ENCODE results near the gene CUL3.

The CUL3 gene

GRCh38 chr2:224543939-224544338 is 41.2 kb downstream of the CUL3 start:
- peaks cover 6% of the 10 kb centered on the region for H3K36me3 ChIP-seq (replicated peaks; ENCODE audit: low read depth, low read length)
- no peak overlapping the region for H3K4me3 ChIP-seq (ENCODE audit: low read length)
- no peak overlapping the region for H2AFZ ChIP-seq (ENCODE audit: low read depth, low read length)
- H3K9me3 ChIP-seq (ENCODE audit: insufficient read depth, low read length) = no peaks in the 10 kb centered on the region
- H3K4me1 ChIP-seq (ENCODE audit: low read length) = peaks cover 10% of the 10 kb centered on the region
- peaks cover 43% of the 10 kb centered on the region for H4K20me1 ChIP-seq (ENCODE audit: insufficient read depth, low read length)
- H3K4me2 ChIP-seq (ENCODE audit: low read length) = no peak overlapping the region
- TF ChIP-seq EZH2phosphoT487 (IDR thresholded peaks at IDR 0.05; ENCODE audit: low read depth) = no peak
- TF ChIP-seq CTCF (IDR thresholded peaks at IDR 0.05; ENCODE audit: low read depth, low read length) = no peak
- H3K27ac ChIP-seq (ENCODE audit: low read length) = no peak overlapping the region
- H3K27me3 ChIP-seq (ENCODE audit: low read depth, low read length) = no peaks in the 10 kb centered on the region
- H3K9ac ChIP-seq (ENCODE audit: low read length) = no peak overlapping the region
- peaks cover 80% of the 10 kb centered on the region for H3K79me2 ChIP-seq (ENCODE audit: low read length)

GRCh38 chr2:224538561-224539138 is 46.5 kb downstream of the CUL3 start:
- H3K4me2 ChIP-seq (ENCODE audit: low read length) = no peak overlapping the region
- no peak overlapping the region for H2AFZ ChIP-seq (ENCODE audit: low read depth, low read length)
- H4K20me1 ChIP-seq (ENCODE audit: insufficient read depth, low read length) = peaks cover 32% of the 10 kb centered on the region
- no peak overlapping the region for H3K4me3 ChIP-seq (ENCODE audit: low read length)
- no peak overlapping the region for H3K27ac ChIP-seq (ENCODE audit: low read length)
- no peak overlapping the region for H3K9ac ChIP-seq (ENCODE audit: low read length)
- peaks cover 73% of the 10 kb centered on the region for H3K79me2 ChIP-seq (ENCODE audit: low read length)
- no peaks in the 10 kb centered on the region for H3K27me3 ChIP-seq (ENCODE audit: low read depth, low read length)
- H3K9me3 ChIP-seq (ENCODE audit: insufficient read depth, low read length) = no peaks in the 10 kb centered on the region
- TF ChIP-seq CTCF (IDR thresholded peaks at IDR 0.05; ENCODE audit: low read depth, low read length) (no peak), EZH2phosphoT487 (IDR thresholded peaks at IDR 0.05; ENCODE audit: low read depth) (no peak)
- H3K4me1 ChIP-seq (ENCODE audit: low read length) = no peaks in the 10 kb centered on the region
- H3K36me3 ChIP-seq (replicated peaks; ENCODE audit: low read depth, low read length) = peaks cover 6% of the 10 kb centered on the region

GRCh38 chr2:224532931-224533330 is 52.2 kb downstream of the CUL3 start:
- Histone ChIP-seq H3K27me3 (ENCODE audit: low read depth, low read length) (no peaks in the 10 kb centered on the region), H3K9me3 (ENCODE audit: insufficient read depth, low read length) (no peaks in the 10 kb centered on the region), H3K27ac (ENCODE audit: low read length) (no peak overlapping the region), H3K9ac (ENCODE audit: low read length) (no peak overlapping the region), H3K4me1 (ENCODE audit: low read length) (no peaks in the 10 kb centered on the region), H3K79me2 (ENCODE audit: low read length) (peaks cover 56% of the 10 kb centered on the region), H2AFZ (ENCODE audit: low read depth, low read length) (no peak overlapping the region), H4K20me1 (ENCODE audit: insufficient read depth, low read length) (peaks cover 22% of the 10 kb centered on the region), H3K4me2 (ENCODE audit: low read length) (no peak overlapping the region), H3K36me3 (replicated peaks; ENCODE audit: low read depth, low read length) (no peaks in the 10 kb centered on the region), H3K4me3 (ENCODE audit: low read length) (no peak overlapping the region)
- TF ChIP-seq CTCF (IDR thresholded peaks at IDR 0.05; ENCODE audit: low read depth, low read length) (no peak), EZH2phosphoT487 (IDR thresholded peaks at IDR 0.05; ENCODE audit: low read depth) (no peak)

GRCh38 chr2:224532441-224532840 is 52.7 kb downstream of the CUL3 start:
- no peak for TF ChIP-seq CTCF (IDR thresholded peaks at IDR 0.05; ENCODE audit: low read depth, low read length)
- peaks cover 26% of the 10 kb centered on the region for H4K20me1 ChIP-seq (ENCODE audit: insufficient read depth, low read length)
- no peaks in the 10 kb centered on the region for H3K27me3 ChIP-seq (ENCODE audit: low read depth, low read length)
- H3K4me1 ChIP-seq (ENCODE audit: low read length) = no peaks in the 10 kb centered on the region
- no peaks in the 10 kb centered on the region for H3K36me3 ChIP-seq (replicated peaks; ENCODE audit: low read depth, low read length)
- no peaks in the 10 kb centered on the region for H3K9me3 ChIP-seq (ENCODE audit: insufficient read depth, low read length)
- no peak overlapping the region for H2AFZ ChIP-seq (ENCODE audit: low read depth, low read length)
- no peak overlapping the region for H3K4me2 ChIP-seq (ENCODE audit: low read length)
- no peak overlapping the region for H3K9ac ChIP-seq (ENCODE audit: low read length)
- peaks cover 56% of the 10 kb centered on the region for H3K79me2 ChIP-seq (ENCODE audit: low read length)
- no peak overlapping the region for H3K27ac ChIP-seq (ENCODE audit: low read length)
- no peak overlapping the region for H3K4me3 ChIP-seq (ENCODE audit: low read length)
